HG03139 (cell line): ENCODE measurements around the gene CRY2.

Experiments used
- ATAC-seq: cut with Tn5 transposase; IDR thresholded peaks from one replicate; pipeline ENCODE4 v1.9.1; 2021; ENCODE audit not compliant: unreplicated experiment

CRY2 gene

DNA sequence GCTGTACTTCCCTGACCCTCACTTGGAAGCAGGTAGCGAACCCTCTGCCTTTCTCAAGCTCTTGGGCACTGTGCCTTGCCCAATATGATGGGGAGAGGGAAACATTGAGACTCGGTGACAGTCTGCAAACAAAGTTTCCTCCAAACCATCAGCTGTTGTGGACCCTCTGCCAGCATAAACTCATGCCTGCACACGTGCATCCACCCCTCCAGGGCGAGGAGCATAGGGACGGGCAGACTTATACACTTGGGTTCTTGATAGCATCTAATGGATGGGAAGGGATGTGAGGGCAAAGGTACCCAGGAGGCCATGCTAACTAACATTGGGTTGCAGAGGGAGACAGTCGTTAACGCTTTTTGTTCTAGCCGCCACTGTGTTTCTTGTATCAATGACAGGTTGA lies 29.9 kb downstream of the CRY2 start:
- ATAC-seq, result no peak

DNA sequence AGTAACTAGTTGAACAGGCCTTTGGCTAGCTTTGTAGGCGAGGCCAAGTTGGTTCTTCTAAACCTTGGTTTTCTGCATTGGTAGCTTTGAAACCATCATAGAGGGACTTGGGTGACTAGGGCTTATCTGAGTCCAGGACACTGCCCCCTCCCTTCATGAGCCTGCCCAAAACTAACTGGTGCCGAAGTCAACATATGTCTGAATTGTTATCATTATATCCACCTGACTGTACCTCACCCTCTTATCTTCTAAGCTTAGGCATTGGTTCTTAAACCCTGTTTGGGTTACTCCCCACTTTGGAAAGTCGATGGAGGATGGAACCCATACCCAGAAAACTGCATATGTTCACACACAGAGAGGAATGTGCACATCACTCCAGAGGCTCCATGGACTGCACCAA lies 30.6 kb downstream of the CRY2 start:
- ATAC-seq, result no peak

DNA sequence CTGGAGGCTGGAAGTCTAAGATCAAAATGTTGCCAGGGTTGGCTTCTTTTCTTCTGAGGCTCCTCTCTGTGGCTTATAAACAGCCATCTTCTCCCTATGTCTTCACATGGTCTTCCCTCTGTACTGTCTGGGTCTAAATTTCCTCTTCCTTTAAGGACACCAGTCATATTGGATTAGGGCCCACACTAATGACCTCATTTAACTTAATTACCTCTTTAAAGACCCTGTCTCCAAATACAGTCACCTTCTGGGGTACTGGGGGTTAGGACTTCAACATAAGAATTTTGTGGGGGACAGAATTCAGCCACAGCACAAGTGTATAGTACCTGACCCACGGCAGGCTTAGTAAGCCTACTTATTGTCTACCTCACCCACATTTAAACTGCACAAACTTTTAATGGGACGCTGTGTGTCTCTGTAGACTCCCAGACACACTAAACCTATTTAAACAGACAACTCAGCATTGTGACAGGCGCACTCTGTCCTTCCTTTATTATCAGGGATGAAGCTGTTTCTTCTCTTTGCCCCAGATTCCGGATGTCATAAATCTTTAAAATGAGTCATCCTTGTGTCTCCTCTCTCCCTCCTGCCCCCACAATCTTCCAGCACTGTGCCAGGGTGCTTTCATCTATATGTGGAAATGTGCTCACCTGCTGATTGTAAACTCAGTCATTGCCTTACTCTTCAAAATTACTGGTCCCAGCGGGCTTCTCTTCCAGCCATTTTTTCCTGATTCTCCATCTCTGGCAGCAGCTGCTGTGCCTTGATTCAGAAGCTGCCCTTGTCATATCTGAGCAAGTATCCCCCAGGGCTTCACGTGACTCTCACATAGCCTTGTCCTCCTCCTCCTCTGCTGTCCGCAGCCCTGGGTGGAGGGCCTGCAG lies 32.8 kb downstream of the CRY2 start:
- ATAC-seq, result no peak

DNA sequence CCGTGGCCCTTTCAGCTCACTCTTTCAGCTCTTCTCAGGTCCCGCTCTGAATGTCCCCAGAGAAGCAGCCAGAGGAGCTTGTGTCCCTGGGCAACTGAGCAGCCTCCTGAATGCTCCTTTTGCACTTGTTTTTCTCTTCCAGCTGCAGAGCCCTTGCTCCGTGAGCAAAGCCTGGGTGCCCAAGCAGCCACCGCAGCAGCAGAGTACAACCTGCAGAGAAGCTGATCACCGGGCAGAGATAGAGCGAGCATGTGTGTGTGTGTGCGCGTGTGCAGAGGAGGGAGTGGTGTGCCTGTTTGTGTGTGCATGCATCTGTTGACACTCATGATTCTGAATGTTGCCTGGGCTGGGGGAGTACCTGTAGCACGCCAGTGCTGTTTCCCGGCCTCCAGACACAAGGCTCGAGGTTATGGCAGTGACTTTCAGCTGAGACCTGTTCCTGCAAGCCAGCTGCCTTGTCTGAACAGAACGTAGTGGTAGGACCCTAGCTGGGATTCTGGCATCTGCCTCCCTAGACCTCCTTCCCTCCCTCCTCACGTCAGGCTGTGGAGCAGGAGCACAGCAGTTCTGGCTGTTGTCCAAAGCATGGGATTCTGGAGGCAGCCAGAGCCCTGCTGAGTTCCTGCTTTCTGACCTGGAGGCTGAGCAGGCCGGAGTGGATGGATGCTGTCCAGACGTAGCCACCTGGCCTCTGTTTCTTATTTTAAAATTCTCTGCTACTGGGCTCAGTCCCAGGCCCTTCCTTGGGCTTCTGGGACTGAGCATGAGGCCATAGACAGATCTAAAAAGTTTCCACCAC lies 33.7 kb downstream of the CRY2 start:
- ATAC-seq, result no peak

DNA sequence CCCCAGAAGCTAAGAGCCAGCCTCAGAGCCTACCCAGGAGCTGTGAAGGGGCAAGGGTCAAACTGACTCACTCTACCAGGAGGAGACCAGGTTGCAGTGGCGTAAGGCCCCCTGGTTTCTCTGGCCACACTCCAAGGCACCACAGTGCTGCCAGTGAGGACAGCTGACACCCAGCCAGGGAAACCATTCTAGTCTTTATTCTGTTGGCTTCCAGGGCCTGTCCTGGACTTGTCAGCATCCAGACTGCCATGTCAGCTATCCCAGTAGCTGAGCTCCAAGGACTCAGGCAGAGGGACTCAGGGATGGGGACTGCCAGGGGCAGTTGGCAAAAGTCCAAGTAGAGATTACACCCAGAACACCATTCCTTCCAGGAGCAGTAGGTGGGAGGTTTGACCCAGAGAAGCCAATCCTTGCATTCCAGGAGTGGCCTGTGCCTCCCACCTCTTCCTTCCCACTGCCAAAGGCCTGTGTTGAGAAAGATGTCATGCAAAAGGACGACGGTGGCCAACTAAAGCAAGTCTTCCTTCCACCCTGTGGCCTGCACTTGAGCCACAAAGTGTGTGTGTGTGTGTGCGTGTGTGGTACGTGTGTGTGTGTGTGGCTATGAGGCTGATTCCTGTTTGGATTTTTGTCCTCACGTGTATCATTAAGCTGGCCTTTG lies 34.6 kb downstream of the CRY2 start:
- ATAC-seq, result no peak

DNA sequence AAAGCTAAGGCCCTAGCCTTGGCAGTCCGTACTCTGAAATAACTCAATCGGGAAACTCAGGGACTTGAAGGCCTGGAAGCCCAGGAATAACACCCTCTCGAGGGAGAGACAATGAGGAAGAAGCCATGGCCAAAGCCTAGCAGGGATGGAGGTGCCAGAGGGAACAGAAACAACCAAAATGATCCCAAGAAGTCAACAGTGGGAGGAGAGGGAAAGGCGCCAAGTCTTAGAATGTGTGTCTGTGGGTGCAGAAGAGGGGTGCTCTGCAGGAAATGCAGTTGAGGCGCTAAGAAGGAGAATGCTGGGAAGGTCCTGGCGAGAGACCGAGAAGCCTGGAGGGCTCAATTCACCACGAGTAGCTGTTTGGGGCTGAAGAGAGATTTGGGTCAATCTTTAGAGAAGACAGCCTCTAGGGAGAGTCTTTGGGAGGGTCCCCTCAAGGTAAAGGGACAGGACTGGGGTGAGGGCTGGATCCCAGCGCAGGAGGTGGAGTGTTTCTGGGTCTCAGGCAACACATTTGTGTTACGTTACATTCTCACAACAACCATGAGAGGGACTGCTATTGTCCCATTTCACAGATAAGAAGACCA lies 37.4 kb downstream of the CRY2 start:
- no peak for ATAC-seq

DNA sequence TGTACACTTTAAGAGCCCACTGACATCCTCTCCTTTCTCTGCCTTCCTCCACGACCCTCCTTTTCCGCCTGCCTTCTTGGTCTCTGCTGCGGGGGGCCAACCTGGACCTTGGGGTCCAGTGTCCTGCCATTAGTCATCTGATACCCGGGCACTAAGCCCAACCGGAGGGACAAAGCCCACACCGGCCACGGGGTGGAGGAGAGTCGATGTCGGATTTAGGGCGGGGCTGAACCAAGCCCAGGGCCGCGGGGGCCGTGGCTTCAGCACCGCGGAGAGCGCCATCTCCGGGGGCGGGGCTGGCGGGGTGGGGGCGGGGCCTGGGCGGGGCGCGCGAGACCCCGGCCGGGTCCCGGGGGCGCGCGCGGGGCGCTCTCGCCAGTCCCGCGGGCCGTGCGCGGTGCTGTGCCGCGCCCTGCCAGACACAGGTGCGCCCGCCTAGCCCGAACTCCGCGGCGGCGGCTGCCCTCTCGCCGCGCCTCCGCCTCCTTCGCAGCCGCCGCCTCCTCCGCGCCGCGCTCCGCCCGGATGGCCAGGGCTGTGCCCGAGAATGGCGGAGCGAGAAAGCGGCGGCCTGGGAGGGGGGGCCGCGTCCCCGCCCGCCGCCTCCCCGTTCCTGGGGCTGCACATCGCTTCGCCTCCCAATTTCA lies 38.1 kb downstream of the CRY2 start, which contains the start of gene MAPK8IP1:
MAPK8IP1 (plus strand) TSS at position 378 of the 647 bp plus-strand sequence; CDS start at position 548, 170 bp downstream.
- ATAC-seq, result peak; percentile 47

DNA sequence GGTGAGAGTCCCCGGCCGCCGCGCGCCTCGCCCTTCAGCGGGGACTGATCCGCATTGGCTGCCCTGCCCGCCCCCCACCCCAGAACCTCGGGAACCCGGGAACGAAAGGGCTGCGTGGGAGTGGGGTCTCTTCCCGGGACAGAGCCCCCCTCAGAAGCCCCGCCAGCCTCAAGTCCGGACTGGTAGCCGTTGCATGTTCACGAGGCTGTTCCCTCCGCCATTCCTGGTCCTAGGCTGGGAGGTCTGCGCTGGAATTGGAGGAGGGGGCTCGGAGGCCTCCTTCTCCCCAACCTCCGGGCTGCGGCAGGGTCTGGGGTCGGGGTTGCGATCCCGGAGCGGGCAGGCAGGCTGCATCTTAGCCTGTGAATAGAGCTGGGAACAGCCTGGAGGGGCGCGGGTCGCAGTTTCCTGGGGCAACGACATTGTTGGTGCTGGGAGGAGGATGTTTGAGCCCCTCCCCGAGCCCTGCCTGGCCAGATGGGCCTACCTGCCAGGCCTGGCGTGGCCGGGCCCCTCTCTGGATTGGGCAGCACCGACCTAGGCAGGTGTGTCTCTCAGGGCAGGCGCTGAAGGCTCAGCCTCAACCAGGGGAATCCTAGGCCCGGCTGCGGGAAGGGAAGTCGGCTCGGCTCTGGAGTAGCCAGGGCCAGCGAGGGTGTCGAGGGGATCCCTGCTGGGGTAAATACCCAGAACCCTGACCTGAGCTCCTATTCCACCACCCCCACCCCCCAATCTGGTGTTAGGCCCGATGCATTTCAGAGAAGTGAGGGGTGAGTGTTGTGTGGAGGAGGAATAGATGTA lies 38.8 kb downstream of the CRY2 start:
- no peak for ATAC-seq

DNA sequence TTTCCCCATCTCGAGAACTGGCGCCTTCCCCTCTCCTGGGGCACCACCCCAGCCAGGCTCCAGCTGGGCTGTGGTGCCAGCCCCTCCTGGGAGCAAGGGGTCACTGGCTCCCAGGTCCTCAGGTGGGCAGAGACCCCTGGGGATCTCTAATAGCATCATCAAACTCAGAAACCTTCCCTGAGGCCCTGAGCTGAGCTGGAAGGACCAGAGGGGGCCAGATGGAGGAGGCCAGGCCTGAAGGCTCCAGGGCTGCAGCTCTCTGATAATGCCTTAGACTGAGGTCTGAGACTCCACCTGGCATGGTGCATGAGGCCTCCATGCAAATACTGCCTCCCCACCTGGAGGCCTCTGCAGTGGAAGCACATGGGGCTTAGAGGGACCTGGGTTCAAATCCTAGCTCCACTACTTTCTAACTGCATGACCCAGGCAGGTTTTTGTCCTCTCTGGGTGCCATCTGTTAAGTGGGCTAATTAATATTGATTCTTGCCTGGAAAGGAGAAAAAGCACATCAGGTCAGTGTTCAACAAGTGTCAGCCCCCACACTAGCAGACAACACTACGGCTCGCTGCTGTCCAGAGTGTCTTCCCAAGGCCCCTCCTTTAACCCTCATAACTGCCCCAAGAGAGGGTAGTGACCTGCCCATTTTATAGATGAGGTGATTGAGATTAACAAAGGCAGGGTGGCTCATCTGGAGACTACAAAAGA lies 39.7 kb downstream of the CRY2 start:
- no peak for ATAC-seq

DNA sequence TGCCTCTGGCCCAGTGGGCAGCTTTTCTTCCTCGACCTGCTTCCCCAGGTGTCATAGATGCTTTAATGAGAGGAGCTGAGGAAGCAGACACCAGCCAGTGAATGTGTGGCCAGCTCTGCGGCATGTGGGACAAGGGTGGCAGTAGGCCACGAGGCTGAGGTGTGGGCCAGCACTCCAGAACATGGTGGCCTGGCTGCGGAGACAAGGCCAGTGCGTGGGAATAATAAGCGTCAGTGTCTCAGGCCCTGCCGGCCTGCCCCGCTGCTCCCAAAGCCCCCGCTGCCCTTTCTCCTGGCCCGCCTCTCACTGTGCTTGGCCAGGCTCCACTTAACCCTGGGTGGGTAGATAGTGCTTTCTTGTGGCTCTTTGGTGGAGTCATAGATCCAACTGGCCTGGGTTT lies 40.3 kb downstream of the CRY2 start:
- ATAC-seq, result no peak

DNA sequence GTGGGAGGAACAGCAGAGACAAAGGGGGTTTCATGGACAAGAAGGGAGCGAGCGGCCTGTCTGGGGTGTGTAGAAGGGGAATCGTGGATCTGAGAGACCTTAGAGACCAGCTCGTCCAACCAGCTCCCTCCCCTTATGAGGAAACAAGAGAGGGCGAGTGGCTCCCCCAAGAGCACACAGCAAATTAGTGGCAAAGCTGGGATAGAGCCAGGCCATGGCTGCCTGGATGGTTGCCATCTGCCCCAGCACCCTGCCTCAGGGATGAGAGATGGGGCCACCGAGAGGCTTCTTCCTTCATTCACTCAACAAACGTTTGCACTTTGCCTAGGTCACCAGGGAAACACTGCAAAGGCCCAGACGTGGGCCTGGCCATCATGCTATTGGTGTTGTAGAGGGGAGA lies 42.3 kb downstream of the CRY2 start:
- ATAC-seq, result no peak

DNA sequence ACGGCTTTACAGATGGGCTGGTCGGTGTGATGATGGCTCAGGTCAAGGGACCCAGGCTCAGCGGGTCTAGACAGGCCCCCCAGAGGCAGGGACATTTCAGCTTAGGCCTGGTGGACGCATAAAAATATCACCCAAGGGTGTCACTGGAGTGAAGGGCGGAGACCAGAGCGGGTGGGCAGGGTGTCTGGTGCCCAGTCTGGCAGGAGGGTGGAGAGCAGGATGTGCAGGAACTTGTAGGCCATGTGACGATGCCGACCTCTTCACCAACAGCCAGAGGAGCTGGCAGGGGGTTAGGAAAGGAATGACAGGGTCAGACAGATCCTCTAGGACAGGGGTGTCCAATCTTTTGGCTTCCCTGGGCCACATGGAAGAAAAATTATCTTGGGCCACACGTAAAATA lies 42.7 kb downstream of the CRY2 start:
- ATAC-seq, result no peak

DNA sequence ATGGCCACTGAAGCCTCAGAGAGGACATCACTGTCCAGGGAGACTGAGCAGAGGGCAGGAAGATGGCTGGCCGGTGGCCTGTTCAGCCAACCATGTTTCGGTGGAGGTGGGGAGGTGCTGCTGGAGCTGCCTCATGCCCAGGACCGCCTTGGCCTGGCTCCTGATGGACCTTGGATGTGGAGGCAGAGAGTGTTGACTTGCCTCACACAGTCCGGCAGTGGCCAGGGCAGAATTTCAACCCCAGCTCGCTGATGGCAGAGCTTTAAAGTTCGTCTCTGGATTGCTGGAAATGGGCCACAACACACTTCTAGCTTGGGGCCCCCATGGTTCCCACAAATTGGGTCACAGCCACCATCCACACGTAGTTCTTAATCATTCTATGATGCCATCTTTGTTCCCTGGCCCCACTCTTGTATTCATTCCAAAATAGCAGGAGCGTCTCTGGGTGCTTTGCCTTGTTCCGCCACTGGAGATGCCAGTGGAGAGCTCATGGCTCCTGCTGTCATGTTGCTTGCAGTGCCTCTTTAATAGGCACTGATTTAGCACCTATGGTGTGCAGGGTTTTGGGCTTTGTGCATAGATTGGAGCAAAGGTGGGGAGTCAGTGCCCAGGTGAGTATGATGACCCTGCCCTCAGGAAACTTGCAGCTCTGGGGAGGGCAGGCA lies 43.7 kb downstream of the CRY2 start:
- no peak for ATAC-seq

DNA sequence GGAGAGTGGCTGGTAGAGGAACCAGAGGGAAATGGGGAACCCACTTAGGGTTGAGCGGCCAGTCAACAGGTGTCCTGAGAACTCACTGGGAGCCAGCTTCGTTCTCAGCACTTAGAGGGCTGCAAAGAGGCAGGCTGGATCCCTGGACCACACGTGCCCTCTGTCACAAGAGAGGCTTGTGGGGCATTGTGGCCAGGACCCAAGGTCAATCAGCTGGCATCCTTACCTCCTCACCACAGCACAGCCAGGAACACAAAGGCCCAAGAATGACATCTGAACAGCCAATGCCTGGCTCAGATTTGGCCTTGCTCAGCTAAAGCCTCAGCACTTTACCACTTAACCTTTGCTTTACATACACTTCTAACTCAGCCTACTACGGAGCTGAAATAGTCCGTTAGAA lies 45.6 kb downstream of the CRY2 start:
- ATAC-seq, result no peak

DNA sequence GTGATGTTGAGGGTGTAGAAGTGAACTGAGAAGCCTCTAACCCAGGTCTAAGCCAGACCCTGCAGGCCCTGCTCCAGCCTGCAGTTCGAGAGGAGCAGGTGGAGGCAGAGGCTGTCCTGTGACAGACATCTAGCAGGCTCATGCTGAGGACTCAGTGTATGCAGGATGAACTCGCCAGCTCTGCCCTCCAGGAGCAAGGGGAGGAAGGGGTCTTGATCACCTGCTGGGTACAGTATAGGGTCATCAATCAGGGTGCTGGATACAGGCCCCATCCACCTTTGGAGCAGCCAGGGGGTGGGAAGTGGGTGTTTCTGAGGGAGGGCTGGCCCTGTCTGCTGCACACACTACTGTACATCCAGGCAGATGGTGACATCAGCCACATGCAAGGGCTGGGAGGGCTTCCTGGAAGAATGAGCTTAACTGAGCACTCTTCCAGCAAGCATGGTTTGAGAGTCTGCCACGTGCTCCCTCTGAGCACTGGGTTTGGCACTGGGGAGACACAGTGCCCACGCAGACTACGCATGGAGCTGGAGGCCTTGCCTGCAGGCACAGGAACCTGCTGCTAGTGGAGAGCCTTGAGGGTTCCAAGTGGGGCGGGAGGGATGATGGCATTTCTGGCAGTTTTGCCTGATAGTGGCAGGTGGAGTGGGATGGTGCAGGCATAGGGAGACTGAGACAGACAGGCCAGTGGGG lies 47.4 kb downstream of the CRY2 start:
- no peak for ATAC-seq

DNA sequence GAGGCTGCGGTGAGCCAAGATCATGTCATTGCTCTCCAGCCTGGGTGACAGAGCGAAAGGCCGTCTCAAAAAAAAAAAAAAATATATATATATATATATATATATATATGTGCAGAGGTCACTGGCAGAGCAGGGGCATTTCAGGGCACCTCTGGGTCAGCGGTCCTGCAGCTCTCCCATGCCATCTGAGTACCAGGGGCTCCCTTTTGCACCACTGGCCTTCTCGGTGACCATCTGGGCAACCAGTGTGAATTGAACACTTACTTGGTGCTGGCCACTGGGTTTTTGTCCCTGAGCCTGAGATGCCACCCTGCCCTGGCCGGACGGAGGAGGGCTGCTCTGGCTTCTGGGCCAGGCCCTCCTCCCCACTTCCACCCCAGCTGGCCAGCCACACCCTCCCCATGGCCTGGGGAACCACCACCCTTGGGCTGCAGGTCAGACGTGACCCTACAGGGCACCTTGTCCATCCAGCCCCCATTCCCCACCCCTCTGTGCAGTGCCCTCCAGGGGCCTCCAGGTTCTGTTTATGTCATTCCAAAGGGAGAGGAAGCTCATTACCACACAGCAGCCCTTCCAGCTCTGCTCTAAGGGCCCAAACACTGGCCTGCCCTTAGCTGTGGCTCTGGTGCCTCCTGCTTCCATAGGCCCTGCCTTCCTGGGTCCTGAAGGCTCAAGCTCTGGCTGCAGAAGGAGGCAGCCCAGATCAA lies 48.4 kb downstream of the CRY2 start:
- no peak for ATAC-seq

DNA sequence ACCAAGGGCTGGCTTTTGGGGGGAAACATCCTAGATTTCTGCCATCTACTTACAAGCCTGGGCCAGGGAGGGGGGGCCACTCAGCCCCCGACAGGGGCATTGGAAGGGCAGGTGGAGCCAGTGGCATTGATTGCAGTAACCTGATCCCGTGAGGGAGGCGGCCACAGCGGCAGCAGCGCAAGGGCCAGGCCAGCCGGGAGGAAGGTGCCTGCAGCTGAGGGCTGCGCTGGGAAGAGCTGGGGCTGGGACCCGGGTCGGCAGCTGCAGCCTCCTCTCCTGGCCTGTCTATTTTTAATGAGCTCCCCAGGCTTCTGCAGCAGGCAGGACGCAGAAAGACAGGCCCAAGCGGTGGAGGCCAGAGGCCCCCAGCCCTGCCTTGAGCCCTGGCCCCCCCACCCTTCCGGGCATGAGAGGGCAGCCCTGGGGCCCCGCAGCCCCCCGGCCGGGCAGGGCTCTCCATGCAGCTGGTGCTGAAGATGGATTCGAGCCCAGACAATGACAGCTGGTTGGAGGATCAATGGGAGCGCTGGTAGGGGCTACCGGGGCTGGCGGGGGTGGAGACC lies 49.2 kb downstream of the CRY2 start:
- no peak for ATAC-seq
